Testis (tissue), 3 donors: Measurements from ENCODE around the gene ZACN. TPM values are rescaled to one million over a fixed set of nuclear protein-coding genes. Genes with fewer than 3 reads are reported as not detected.
"Not testable (repeated sequence)": the region's sequence is repeated elsewhere in the genome, so short reads cannot be mapped to it uniquely, and the experiment has no call there.

Source experiments
- DNase-seq: peaks from one replicate; pipeline ENCODE4 v3.0.0-alpha.2; 2019
- H3K27ac ChIP-seq, 2 donors: fragments of 200-600 bp; sonication (generic); one replicate each; pipeline ENCODE4 v1.5.1; 2019
- H3K27me3 ChIP-seq: fragments of 200-600 bp; sonication (generic); one replicate; pipeline ENCODE4 v1.5.1; 2019
- H3K36me3 ChIP-seq: fragments of 200-600 bp; sonication (generic); one replicate; pipeline ENCODE4 v1.5.1; 2017; ENCODE audit warnings: low read depth; ENCODE audit errors: missing control alignments
- H3K4me1 ChIP-seq: fragments of 200-600 bp; sonication (generic); one replicate; pipeline ENCODE4 v1.5.1; 2019
- H3K4me3 ChIP-seq, 2 donors: fragments of 200-600 bp; sonication (generic); one replicate each; pipeline ENCODE4 v1.5.1; 2017 to 2019
- H3K9me3 ChIP-seq: fragments of 200-600 bp; sonication (generic); one replicate; pipeline ENCODE4 v1.5.1; 2017
- POLR2A ChIP-seq: fragments of 450-650 bp; IDR thresholded peaks from one replicate; pipeline ENCODE4 v1.6.1; 2017; ENCODE audit warnings: antibody characterized with exemption, mild to moderate bottlenecking, moderate library complexity
- WGBS, 2 donors: methylation state at CpG; one replicate each; pipeline ENCODE4 v1.1.5; 2018; 5-methylcytosine and 5-hydroxymethylcytosine counted together
- intact Hi-C: fragments of 100-400 bp; cut with DNase I; formaldehyde crosslinking; loops from one replicate; pipeline ENCODE4 v1.15.1; 2023; ENCODE audit warnings: low total_unique reads
- polyA plus RNA-seq: library from polyadenylated mRNA; stranded (reverse); fragments of 350-450 nt; fragmentation: Illumina TruSeq; extraction: RNeasy Lipid Tissue Mini Kit (QIAGEN cat#74804); gene quantifications from one replicate; pipeline ENCODE4 v1.2.3, GENCODE V29; 2014; ENCODE audit warnings: low read depth, low replicate concordance; ENCODE audit not compliant: insufficient read depth
- total RNA-seq, 2 donors: library from RNA; depleted of rRNA; stranded (reverse); fragments of >200 nt; gene quantifications; one replicate each; pipeline ENCODE4 v1.2.3, GENCODE V29; 2016
- TF ChIP-seq, protein P1 (sequence below), 3 experiments: fragments of 450-650 bp in 2 of 3; fragments of 200-600 bp in 1 of 3; sonication (generic) in 1 of 3; IDR thresholded peaks; one replicate each; pipeline ENCODE4 v1.5.1; 2016 to 2019; ENCODE audit warnings: antibody characterized with exemption in 3 of 3, mild to moderate bottlenecking in 2 of 3, moderate library complexity in 1 of 3

ZACN gene
- total and polyA plus RNA-seq, 3 donors from 2014 or later = 0.13 to 0.31 TPM; not detected in 1

DNA sequence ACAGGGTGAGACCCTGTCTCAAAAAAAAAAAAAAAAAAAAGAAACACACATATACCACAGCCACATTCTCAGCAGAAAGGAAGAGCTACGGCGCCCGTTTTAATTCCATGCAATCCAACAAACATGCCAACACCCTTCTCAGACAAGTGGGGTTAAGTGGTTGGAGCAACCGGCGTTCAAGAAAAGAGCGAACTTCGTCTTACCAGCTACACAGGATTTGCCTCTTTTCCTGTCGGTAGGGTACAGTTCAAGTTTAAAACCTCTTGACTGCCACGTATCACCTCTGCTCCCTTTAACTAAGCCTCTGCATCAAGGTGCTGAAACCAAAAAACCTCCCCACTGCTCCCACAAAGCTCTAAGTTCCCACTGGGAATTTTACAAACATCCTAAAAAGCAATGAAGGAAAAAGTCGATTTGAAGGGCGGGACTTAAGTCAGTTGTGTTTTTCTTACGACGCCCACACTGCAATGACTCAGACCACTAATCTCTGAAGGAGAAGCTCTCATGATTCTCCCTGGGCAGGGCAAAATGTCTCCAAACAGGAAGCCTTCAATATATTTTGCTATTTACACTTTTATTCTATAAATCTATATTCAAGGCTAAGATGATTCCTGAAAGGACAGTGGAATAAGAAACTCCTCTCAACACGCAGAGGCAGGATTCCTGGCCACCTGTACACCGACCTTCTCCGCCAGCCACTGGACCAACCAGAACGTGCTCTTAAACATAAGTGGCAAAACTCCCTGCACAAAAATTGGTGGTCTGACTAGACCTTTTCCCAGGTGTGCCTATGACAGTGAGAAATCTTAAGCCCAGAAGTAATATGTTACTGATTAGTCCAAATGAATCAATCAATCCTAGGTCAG, 25.5 kb upstream of the ZACN start:
- H3K27me3 ChIP-seq = no peaks in the 10 kb centered on the region
- no peak overlapping the region for H3K27ac ChIP-seq
- no peaks in the 10 kb centered on the region for H3K36me3 ChIP-seq
- H3K4me1 ChIP-seq = no peaks in the 10 kb centered on the region
- intact Hi-C loops = no loop called here
- no peak for TF ChIP-seq POLR2A
- TF ChIP-seq, protein P1, sequence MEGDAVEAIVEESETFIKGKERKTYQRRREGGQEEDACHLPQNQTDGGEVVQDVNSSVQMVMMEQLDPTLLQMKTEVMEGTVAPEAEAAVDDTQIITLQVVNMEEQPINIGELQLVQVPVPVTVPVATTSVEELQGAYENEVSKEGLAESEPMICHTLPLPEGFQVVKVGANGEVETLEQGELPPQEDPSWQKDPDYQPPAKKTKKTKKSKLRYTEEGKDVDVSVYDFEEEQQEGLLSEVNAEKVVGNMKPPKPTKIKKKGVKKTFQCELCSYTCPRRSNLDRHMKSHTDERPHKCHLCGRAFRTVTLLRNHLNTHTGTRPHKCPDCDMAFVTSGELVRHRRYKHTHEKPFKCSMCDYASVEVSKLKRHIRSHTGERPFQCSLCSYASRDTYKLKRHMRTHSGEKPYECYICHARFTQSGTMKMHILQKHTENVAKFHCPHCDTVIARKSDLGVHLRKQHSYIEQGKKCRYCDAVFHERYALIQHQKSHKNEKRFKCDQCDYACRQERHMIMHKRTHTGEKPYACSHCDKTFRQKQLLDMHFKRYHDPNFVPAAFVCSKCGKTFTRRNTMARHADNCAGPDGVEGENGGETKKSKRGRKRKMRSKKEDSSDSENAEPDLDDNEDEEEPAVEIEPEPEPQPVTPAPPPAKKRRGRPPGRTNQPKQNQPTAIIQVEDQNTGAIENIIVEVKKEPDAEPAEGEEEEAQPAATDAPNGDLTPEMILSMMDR (IDR thresholded peaks at IDR 0.05) = no peak
- WGBS, 2 donors = 85 to 87% methylated on average over 17 of the region's 17 CpGs
- no peak for DNase-seq
- H3K9me3 ChIP-seq = no peaks in the 10 kb centered on the region
- H3K4me3 ChIP-seq = no peak overlapping the region

DNA sequence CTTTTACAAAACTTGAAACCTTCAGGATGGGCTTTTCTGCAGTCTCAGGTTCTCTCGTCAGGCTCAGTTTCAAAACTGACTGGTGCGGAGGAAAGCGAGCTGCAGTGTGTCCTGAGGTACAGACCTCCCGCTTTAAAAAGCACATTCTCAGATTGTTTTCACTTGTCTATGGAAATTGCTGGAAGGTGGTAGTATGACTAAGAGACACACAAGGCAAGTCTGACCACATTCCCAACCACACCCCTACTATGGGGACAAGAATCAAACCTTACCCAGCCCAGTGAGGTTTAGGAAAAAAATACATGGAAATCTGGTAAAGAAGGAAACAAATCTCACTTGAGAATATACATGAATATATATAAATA, 24.9 kb upstream of the ZACN start:
- 90 to 96% methylated on average over 4 of the region's 4 CpGs for WGBS, 2 donors
- H3K4me1 ChIP-seq = no peaks in the 10 kb centered on the region
- intact Hi-C loops = no loop called here
- no peaks in the 10 kb centered on the region for H3K9me3 ChIP-seq
- no peak for DNase-seq
- H3K4me3 ChIP-seq = no peak overlapping the region
- no peaks in the 10 kb centered on the region for H3K27me3 ChIP-seq
- H3K36me3 ChIP-seq = no peaks in the 10 kb centered on the region
- no peak overlapping the region for H3K27ac ChIP-seq
- TF ChIP-seq, protein P1 (IDR thresholded peaks at IDR 0.05) = no peak
- no peak for TF ChIP-seq POLR2A

DNA sequence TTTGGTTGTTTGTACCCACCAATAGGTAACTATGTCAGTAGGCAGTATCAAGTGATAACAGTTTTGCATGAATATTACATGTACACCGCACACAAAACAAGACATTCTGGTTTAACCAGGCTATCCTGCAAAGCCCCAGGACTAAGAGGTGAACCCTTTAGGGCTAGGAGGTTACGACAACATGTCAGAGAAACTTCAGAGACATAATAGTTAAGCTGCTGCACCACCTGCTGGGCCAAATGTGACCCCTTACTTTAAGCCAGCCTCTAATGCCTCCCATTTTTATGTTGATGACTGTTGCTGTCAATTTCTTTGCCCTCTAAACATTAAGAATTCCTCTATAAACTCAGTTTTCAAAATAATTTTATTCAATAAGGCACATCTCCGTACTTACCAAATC, 22.1 kb upstream of the ZACN start:
- intact Hi-C loops = no loop called here
- DNase-seq = no peak
- Histone ChIP-seq H3K9me3 (no peaks in the 10 kb centered on the region), H3K27me3 (no peaks in the 10 kb centered on the region), H3K27ac (no peak overlapping the region), H3K4me1 (no peaks in the 10 kb centered on the region), H3K36me3 (no peaks in the 10 kb centered on the region), H3K4me3 (no peak overlapping the region)
- TF ChIP-seq, protein P1 (IDR thresholded peaks at IDR 0.05) = no peak
- no peak for TF ChIP-seq POLR2A
- WGBS, 2 donors = 91 to 94% methylated on average over 3 of the region's 3 CpGs

DNA sequence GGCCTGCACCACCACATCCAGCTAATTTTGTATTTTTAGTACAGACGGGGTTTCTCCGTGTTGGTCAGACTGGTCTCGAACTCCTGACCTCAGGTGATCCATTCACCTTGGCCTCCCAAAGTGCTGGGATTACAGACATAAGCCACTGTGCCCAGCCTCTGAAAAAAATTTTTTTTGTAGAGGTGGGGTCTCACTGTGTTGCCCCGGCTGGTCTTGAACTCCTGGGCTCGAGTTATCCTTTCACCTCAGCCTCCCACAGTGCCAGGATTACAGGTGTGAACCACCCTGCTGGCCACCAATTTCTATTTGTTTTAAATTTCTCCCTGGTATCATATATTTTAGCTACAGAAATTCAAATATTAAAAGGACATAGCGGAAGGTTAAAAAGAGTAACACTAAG, 20.7 kb upstream of the ZACN start:
- H3K4me3 ChIP-seq, H3K27me3 ChIP-seq, H3K9me3 ChIP-seq, intact Hi-C loops, DNase-seq, H3K27ac ChIP-seq, H3K4me1 ChIP-seq, H3K36me3 ChIP-seq: not testable (repeated sequence)
- WGBS, 2 donors = 74 to 87% methylated on average over 6 of the region's 6 CpGs

DNA sequence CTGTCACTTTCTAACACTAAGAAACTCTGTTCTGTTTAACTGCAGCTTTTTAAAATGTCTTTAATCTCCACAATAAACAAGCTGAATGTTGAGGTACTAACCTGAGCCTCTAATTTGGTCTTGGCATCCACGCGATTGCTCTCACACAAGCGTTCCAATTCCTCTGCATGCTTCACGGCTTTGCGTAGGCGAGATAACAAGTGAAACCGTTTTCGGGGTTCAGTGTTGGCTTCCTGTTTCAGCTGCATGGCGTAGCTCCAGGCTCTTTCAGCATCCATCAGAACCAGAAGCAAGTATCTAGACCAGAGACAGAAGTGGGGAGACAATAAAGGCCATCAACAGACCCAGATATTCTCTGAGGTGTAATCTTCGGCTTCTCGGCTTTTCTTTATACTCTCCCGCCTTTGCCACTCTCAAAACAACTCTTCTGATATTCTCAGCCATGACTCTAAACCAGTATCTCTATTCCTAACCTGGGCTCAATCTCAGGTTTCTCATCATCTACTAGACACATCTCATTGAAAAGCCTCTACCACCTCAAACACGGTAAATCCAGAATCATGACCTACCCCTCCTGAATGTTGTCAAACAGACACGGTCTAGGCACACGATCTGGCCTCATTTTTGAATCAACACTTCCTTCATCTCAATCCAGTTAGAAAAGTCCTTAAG, 15.0 kb upstream of the ZACN start:
- no peak for TF ChIP-seq POLR2A
- TF ChIP-seq, protein P1 (IDR thresholded peaks at IDR 0.05) = no peak
- no peaks in the 10 kb centered on the region for H3K36me3 ChIP-seq
- DNase-seq = no peak

More for the DNA sequence above, 15.0 kb upstream of the ZACN start:
- H3K4me1 ChIP-seq = no peaks in the 10 kb centered on the region
- 88 to 90% methylated on average over 15 of the region's 15 CpGs for WGBS, 2 donors
- H3K4me3 ChIP-seq = no peak overlapping the region
- H3K27ac ChIP-seq = no peak overlapping the region
- H3K9me3 ChIP-seq = no peaks in the 10 kb centered on the region
- no peaks in the 10 kb centered on the region for H3K27me3 ChIP-seq
- intact Hi-C loops = no loop called here
